ENCODE results near the gene UPB1. TPM values are rescaled to one million over a fixed set of nuclear protein-coding genes. Genes with fewer than 3 reads are reported as not detected.

Gene UPB1
- total and polyA plus RNA-seq, 2 experiments from 2014 or later: 0.13 TPM; not detected in 1

GRCh38 chr22:24471570-24471969, 23.6 kb upstream of the UPB1 start:
- TF ChIP-seq, protein P1, sequence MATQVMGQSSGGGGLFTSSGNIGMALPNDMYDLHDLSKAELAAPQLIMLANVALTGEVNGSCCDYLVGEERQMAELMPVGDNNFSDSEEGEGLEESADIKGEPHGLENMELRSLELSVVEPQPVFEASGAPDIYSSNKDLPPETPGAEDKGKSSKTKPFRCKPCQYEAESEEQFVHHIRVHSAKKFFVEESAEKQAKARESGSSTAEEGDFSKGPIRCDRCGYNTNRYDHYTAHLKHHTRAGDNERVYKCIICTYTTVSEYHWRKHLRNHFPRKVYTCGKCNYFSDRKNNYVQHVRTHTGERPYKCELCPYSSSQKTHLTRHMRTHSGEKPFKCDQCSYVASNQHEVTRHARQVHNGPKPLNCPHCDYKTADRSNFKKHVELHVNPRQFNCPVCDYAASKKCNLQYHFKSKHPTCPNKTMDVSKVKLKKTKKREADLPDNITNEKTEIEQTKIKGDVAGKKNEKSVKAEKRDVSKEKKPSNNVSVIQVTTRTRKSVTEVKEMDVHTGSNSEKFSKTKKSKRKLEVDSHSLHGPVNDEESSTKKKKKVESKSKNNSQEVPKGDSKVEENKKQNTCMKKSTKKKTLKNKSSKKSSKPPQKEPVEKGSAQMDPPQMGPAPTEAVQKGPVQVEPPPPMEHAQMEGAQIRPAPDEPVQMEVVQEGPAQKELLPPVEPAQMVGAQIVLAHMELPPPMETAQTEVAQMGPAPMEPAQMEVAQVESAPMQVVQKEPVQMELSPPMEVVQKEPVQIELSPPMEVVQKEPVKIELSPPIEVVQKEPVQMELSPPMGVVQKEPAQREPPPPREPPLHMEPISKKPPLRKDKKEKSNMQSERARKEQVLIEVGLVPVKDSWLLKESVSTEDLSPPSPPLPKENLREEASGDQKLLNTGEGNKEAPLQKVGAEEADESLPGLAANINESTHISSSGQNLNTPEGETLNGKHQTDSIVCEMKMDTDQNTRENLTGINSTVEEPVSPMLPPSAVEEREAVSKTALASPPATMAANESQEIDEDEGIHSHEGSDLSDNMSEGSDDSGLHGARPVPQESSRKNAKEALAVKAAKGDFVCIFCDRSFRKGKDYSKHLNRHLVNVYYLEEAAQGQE (IDR thresholded peaks at IDR 0.05; ENCODE audit: unreplicated experiment): no peak
- TF ChIP-seq JUNB (IDR thresholded peaks at IDR 0.05; ENCODE audit: unreplicated experiment): no peak
- no peak for TF ChIP-seq STAT1 (IDR thresholded peaks at IDR 0.05; ENCODE audit: unreplicated experiment)
- TF ChIP-seq NANOG (IDR thresholded peaks at IDR 0.05; ENCODE audit: borderline replicate concordance): no peak
- TF ChIP-seq, protein P2, sequence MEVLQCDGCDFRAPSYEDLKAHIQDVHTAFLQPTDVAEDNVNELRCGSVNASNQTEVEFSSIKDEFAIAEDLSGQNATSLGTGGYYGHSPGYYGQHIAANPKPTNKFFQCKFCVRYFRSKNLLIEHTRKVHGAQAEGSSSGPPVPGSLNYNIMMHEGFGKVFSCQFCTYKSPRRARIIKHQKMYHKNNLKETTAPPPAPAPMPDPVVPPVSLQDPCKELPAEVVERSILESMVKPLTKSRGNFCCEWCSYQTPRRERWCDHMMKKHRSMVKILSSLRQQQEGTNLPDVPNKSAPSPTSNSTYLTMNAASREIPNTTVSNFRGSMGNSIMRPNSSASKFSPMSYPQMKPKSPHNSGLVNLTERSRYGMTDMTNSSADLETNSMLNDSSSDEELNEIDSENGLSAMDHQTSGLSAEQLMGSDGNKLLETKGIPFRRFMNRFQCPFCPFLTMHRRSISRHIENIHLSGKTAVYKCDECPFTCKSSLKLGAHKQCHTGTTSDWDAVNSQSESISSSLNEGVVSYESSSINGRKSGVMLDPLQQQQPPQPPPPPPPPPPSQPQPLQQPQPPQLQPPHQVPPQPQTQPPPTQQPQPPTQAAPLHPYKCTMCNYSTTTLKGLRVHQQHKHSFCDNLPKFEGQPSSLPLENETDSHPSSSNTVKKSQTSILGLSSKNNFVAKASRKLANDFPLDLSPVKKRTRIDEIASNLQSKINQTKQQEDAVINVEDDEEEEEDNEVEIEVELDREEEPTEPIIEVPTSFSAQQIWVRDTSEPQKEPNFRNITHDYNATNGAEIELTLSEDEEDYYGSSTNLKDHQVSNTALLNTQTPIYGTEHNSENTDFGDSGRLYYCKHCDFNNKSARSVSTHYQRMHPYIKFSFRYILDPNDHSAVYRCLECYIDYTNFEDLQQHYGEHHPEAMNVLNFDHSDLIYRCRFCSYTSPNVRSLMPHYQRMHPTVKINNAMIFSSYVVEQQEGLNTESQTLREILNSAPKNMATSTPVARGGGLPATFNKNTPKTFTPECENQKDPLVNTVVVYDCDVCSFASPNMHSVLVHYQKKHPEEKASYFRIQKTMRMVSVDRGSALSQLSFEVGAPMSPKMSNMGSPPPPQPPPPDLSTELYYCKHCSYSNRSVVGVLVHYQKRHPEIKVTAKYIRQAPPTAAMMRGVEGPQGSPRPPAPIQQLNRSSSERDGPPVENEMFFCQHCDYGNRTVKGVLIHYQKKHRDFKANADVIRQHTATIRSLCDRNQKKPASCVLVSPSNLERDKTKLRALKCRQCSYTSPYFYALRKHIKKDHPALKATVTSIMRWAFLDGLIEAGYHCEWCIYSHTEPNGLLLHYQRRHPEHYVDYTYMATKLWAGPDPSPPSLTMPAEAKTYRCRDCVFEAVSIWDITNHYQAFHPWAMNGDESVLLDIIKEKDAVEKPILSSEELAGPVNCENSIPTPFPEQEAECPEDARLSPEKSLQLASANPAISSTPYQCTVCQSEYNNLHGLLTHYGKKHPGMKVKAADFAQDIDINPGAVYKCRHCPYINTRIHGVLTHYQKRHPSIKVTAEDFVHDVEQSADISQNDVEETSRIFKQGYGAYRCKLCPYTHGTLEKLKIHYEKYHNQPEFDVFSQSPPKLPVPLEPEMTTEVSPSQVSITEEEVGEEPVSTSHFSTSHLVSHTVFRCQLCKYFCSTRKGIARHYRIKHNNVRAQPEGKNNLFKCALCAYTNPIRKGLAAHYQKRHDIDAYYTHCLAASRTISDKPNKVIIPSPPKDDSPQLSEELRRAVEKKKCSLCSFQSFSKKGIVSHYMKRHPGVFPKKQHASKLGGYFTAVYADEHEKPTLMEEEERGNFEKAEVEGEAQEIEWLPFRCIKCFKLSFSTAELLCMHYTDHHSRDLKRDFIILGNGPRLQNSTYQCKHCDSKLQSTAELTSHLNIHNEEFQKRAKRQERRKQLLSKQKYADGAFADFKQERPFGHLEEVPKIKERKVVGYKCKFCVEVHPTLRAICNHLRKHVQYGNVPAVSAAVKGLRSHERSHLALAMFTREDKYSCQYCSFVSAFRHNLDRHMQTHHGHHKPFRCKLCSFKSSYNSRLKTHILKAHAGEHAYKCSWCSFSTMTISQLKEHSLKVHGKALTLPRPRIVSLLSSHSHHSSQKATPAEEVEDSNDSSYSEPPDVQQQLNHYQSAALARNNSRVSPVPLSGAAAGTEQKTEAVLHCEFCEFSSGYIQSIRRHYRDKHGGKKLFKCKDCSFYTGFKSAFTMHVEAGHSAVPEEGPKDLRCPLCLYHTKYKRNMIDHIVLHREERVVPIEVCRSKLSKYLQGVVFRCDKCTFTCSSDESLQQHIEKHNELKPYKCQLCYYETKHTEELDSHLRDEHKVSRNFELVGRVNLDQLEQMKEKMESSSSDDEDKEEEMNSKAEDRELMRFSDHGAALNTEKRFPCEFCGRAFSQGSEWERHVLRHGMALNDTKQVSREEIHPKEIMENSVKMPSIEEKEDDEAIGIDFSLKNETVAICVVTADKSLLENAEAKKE (CRISPR knock-in tag; IDR thresholded peaks at IDR 0.05): no peak
- no peak for TF ChIP-seq POLR2AphosphoS5 (IDR thresholded peaks at IDR 0.05; ENCODE audit: low read depth)
- no peak for TF ChIP-seq CREB1 (CRISPR knock-in tag; IDR thresholded peaks at IDR 0.05; ENCODE audit: low read depth)
- TF ChIP-seq CTCF (conservative IDR thresholded peaks at IDR 0.05; ENCODE audit: low read depth in 2 of 2): no peak
- no peak for TF ChIP-seq EZH2 (IDR thresholded peaks at IDR 0.05; ENCODE audit: low read depth, unreplicated experiment)
- no peak for TF ChIP-seq EZH2phosphoT487 (IDR thresholded peaks at IDR 0.05; ENCODE audit: unreplicated experiment)
- TF ChIP-seq, protein P3, sequence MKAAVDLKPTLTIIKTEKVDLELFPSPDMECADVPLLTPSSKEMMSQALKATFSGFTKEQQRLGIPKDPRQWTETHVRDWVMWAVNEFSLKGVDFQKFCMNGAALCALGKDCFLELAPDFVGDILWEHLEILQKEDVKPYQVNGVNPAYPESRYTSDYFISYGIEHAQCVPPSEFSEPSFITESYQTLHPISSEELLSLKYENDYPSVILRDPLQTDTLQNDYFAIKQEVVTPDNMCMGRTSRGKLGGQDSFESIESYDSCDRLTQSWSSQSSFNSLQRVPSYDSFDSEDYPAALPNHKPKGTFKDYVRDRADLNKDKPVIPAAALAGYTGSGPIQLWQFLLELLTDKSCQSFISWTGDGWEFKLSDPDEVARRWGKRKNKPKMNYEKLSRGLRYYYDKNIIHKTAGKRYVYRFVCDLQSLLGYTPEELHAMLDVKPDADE (IDR thresholded peaks at IDR 0.05): no peak
- TF ChIP-seq ZNF114 (CRISPR knock-in tag; IDR thresholded peaks at IDR 0.05): no peak
- TF ChIP-seq ZNF331 (CRISPR knock-in tag; IDR thresholded peaks at IDR 0.05; ENCODE audit: low read depth): no peak
- Mint-ChIP-seq H3K36me3 (ENCODE audit: low read depth) (no peaks in the 10 kb centered on the region), H3K4me3 (no peak overlapping the region), H3K4me1 (peaks cover 8% of the 10 kb centered on the region; the same call in 2 of the 3 replicates), H3K9me3 (no peaks in the 10 kb centered on the region), H3K27me3 (ENCODE audit: insufficient read depth, low read depth, poor library complexity) (peaks cover 6% of the 10 kb centered on the region), H3K27ac (no peak overlapping the region)
- H3K4me1 ChIP-seq (ENCODE audit: insufficient read depth): no peaks in the 10 kb centered on the region
- H3K36me3 ChIP-seq (ENCODE audit: insufficient read depth): no peaks in the 10 kb centered on the region
- H3K79me2 ChIP-seq (replicated peaks; ENCODE audit: insufficient read depth): no peaks in the 10 kb centered on the region
- DNase-seq (ENCODE audit: low spot score) (no peak), ATAC-seq (no peak)
- no peaks in the 10 kb centered on the region for H3F3A ChIP-seq (replicated peaks; ENCODE audit: low read depth)
- no peaks in the 10 kb centered on the region for H3K9me2 ChIP-seq (ENCODE audit: insufficient read depth)
- H3K4me3 ChIP-seq: no peak overlapping the region
- H2AFZ ChIP-seq: no peak overlapping the region
- no peak overlapping the region for H3K4me2 ChIP-seq
- H3K27ac ChIP-seq (ENCODE audit: low read depth): no peak overlapping the region
- H3K27me3 ChIP-seq (ENCODE audit: insufficient read depth): no peaks in the 10 kb centered on the region
- H4K20me1 ChIP-seq (replicated peaks; ENCODE audit: insufficient read depth): no peaks in the 10 kb centered on the region
